HepG2 (cell line): ENCODE measurements around the gene NDST1. TPM values are rescaled to one million over a fixed set of nuclear protein-coding genes. Genes with fewer than 3 reads are reported as not detected.

Experiments
- ASH2L ChIP-seq: fragments of 300-600, 200-600 bp; sonication (generic); IDR thresholded peaks from 2 replicates; pipeline ENCODE4 v1.7.0; 2017; ENCODE audit warnings: low read depth, mild to moderate bottlenecking, moderate library complexity, mixed read lengths, low read length; ENCODE audit not compliant: insufficient read length
- ATF7 ChIP-seq, 2 experiments: fragments of 450-650 bp in 1 of 2; sonication (generic) in 1 of 2; formaldehyde crosslinking in 1 of 2; IDR thresholded peaks; 2 replicates each; pipeline versions ENCODE4 v1.4.0 to v1.6.1; 2016 to 2020; ENCODE audit warnings: antibody characterized with exemption in 1 of 2, mild to moderate bottlenecking in 1 of 2, missing genetic modification reagents in 1 of 2
- MEIS2 ChIP-seq: sonication (generic); formaldehyde crosslinking; IDR thresholded peaks from 2 replicates; pipeline ENCODE4 v1.9.0; 2021; ENCODE audit warnings: mild to moderate bottlenecking, missing genetic modification reagents
- MXD4 ChIP-seq: IDR thresholded peaks from 2 replicates; pipeline ENCODE4 v1.6.1; 2016; ENCODE audit warnings: mild to moderate bottlenecking, missing biosample characterization, missing genetic modification reagents
- MYC ChIP-seq: sonication (generic); formaldehyde crosslinking; IDR thresholded peaks from 2 replicates; pipeline ENCODE4 v1.9.0; 2021; ENCODE audit warnings: missing genetic modification reagents, borderline replicate concordance
- RCOR2 ChIP-seq: IDR thresholded peaks from 2 replicates; pipeline ENCODE4 v1.6.1; 2016; ENCODE audit warnings: missing biosample characterization, missing genetic modification reagents
- SIN3A ChIP-seq: IDR thresholded peaks from 2 replicates; pipeline ENCODE4 v1.6.1; 2011; ENCODE audit warnings: low read depth, mild to moderate bottlenecking, control low read depth, low read length, borderline replicate concordance
- SNRNP70 ChIP-seq: fragments of 200-400 bp; formaldehyde crosslinking; IDR thresholded peaks from 2 replicates; pipeline ENCODE4 v1.6.1; 2017; ENCODE audit warnings: mild to moderate bottlenecking, low read depth, low read length, moderate library complexity
- SP1 ChIP-seq, 2 experiments: fragments of 450-650 bp in 1 of 2; sonication (generic) in 1 of 2; formaldehyde crosslinking in 1 of 2; IDR thresholded peaks; 2 replicates each; pipeline versions ENCODE4 v1.4.0 to v1.6.1; 2016 to 2020; ENCODE audit warnings: missing genetic modification reagents in 1 of 2
- TCF12 ChIP-seq, 2 experiments: fragments of 450-650 bp in 1 of 2; sonication (generic) in 1 of 2; formaldehyde crosslinking in 1 of 2; IDR thresholded peaks; 2 replicates each; pipeline versions ENCODE4 v1.6.1 to v1.8.0; 2017 to 2022; ENCODE audit warnings: antibody characterized with exemption in 1 of 2, mild to moderate bottlenecking in 1 of 2, missing genetic modification reagents in 1 of 2, moderate library complexity in 1 of 2
- ZFP37 ChIP-seq: sonication (generic); formaldehyde crosslinking; IDR thresholded peaks from 2 replicates; pipeline ENCODE4 v1.4.0; 2020; ENCODE audit warnings: missing genetic modification reagents, borderline replicate concordance
- ZMYM2 ChIP-seq: sonication (generic); formaldehyde crosslinking; IDR thresholded peaks from 2 replicates; pipeline ENCODE4 v1.8.0; 2022; ENCODE audit warnings: mild to moderate bottlenecking, missing genetic modification reagents
- ZNF766 ChIP-seq: sonication (generic); formaldehyde crosslinking; IDR thresholded peaks from 2 replicates; pipeline ENCODE4 v1.5.0; 2020; ENCODE audit warnings: missing genetic modification reagents, borderline replicate concordance
- polyA plus RNA-seq, 8 experiments: library from polyadenylated mRNA; depleted of rRNA in 3 of 8; stranded (reverse) in 7 of 8; unstranded in 1 of 8; fragments of >200 nt; fragmentation: Illumina TruSeq in 4 of 8; extraction: Trizol in 4 of 8; gene quantifications; 2 replicates each; pipeline versions ENCODE4 v1.2.1 to v1.2.3, GENCODE V29; 2011 to 2016; ENCODE audit warnings: low read depth in 4 of 8, missing spikeins in 1 of 8, mixed read lengths in 1 of 8; ENCODE audit not compliant: insufficient read depth in 1 of 8
- total RNA-seq, 5 experiments: library from RNA; depleted of rRNA; stranded (reverse); fragments of >200 nt; fragmentation: Illumina TruSeq; extraction: Trizol; gene quantifications; 2 replicates each; pipeline ENCODE4 v1.2.3, GENCODE V29; 2016; ENCODE audit warnings: low read depth in 1 of 5
- TF ChIP-seq, protein P1 (sequence below): sonication (generic); formaldehyde crosslinking; conservative IDR thresholded peaks from 2 replicates; pipeline ENCODE4 v1.4.0; 2020; ENCODE audit warnings: missing genetic modification reagents
- TF ChIP-seq, protein P2 (sequence below): sonication (generic); formaldehyde crosslinking; IDR thresholded peaks from 2 replicates; pipeline ENCODE4 v1.4.0; 2020; ENCODE audit warnings: missing genetic modification reagents
- TF ChIP-seq, protein P3 (sequence below): sonication (generic); formaldehyde crosslinking; IDR thresholded peaks from 2 replicates; pipeline ENCODE4 v1.9.0; 2021; ENCODE audit warnings: missing genetic modification reagents, mild to moderate bottlenecking, borderline replicate concordance
- TF ChIP-seq, protein P4 (sequence below): sonication (generic); formaldehyde crosslinking; IDR thresholded peaks from 2 replicates; pipeline ENCODE4 v1.4.0; 2020; ENCODE audit warnings: missing genetic modification reagents, borderline replicate concordance
- TF ChIP-seq, protein P5 (sequence below): sonication (generic); formaldehyde crosslinking; IDR thresholded peaks from 2 replicates; pipeline ENCODE4 v1.5.1; 2020; ENCODE audit warnings: mild to moderate bottlenecking, missing genetic modification reagents, borderline replicate concordance
- TF ChIP-seq, protein P6 (sequence below): sonication (generic); formaldehyde crosslinking; IDR thresholded peaks from 2 replicates; pipeline ENCODE4 v1.4.0; 2020; ENCODE audit warnings: mild to moderate bottlenecking, low read depth, missing genetic modification reagents

Gene NDST1
- total and polyA plus RNA-seq, 2 of the 13 experiments (the other 11 are each of a cell fraction or from before 2014, with no cell fraction given): 23.8 to 26.2 TPM

DNA sequence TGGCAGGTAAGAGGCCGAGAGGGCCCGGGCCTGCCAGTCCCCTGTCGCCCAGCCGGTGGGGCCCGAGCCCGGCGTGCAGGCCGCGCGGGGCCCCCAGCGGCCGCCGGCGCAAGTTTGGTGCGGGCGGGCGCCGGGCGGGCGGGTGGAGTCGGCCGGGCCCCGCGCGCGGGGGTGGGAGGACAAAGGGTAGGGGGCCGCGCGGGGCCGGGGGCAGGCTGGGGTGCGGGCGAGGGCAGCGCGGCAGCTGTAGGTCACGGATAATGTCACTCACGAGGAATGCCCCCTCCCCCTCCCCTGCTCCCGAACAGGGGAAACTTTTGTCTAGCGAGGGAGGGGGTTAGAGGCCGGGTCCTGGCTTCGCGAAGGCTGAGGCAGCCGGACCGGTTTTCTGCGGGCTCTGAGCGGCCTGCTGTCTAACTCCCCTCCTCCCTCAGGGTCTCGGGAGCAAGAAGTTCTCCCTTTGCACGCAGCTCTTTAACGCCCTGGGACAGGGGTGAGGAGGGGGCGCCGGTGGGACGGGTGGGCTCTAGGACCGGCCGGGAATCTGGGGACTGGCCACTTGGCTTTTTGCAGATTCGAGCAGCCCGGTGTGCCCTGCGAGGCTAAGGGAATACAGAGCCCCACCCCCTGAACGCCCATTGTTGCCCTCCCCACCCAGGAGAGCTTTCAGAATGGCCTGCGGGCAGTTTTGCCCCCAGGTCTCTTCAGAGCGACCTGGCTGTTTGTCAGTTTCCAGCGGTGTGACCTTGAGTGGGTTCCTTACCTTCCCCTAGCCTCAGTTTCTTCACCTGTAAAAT, 21.3 kb upstream of the NDST1 start (continued):
- TF ChIP-seq, protein P1, sequence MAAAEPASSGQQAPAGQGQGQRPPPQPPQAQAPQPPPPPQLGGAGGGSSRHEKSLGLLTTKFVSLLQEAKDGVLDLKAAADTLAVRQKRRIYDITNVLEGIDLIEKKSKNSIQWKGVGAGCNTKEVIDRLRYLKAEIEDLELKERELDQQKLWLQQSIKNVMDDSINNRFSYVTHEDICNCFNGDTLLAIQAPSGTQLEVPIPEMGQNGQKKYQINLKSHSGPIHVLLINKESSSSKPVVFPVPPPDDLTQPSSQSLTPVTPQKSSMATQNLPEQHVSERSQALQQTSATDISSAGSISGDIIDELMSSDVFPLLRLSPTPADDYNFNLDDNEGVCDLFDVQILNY (CRISPR knock-in tag): no peak
- peak; percentile 58; the same call in 1 of the 2 replicates for TF ChIP-seq SIN3A
- TF ChIP-seq TCF12 (IDR thresholded peaks at IDR 0.05): no peak
- no peak for TF ChIP-seq TCF12 (CRISPR knock-in tag; IDR thresholded peaks at IDR 0.05)
- TF ChIP-seq SP1 (IDR thresholded peaks at IDR 0.05): no peak
- no peak for TF ChIP-seq SP1 (CRISPR knock-in tag; IDR thresholded peaks at IDR 0.05)
- TF ChIP-seq RCOR2: 0 out of 2 replicates have a peak, but pooled peaks have one; percentile 85
- TF ChIP-seq, protein P2, sequence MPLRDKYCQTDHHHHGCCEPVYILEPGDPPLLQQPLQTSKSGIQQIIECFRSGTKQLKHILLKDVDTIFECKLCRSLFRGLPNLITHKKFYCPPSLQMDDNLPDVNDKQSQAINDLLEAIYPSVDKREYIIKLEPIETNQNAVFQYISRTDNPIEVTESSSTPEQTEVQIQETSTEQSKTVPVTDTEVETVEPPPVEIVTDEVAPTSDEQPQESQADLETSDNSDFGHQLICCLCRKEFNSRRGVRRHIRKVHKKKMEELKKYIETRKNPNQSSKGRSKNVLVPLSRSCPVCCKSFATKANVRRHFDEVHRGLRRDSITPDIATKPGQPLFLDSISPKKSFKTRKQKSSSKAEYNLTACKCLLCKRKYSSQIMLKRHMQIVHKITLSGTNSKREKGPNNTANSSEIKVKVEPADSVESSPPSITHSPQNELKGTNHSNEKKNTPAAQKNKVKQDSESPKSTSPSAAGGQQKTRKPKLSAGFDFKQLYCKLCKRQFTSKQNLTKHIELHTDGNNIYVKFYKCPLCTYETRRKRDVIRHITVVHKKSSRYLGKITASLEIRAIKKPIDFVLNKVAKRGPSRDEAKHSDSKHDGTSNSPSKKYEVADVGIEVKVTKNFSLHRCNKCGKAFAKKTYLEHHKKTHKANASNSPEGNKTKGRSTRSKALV (CRISPR knock-in tag): no peak
- TF ChIP-seq, protein P3, sequence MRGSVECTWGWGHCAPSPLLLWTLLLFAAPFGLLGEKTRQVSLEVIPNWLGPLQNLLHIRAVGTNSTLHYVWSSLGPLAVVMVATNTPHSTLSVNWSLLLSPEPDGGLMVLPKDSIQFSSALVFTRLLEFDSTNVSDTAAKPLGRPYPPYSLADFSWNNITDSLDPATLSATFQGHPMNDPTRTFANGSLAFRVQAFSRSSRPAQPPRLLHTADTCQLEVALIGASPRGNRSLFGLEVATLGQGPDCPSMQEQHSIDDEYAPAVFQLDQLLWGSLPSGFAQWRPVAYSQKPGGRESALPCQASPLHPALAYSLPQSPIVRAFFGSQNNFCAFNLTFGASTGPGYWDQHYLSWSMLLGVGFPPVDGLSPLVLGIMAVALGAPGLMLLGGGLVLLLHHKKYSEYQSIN (CRISPR knock-in tag): no peak
- TF ChIP-seq, protein P4, sequence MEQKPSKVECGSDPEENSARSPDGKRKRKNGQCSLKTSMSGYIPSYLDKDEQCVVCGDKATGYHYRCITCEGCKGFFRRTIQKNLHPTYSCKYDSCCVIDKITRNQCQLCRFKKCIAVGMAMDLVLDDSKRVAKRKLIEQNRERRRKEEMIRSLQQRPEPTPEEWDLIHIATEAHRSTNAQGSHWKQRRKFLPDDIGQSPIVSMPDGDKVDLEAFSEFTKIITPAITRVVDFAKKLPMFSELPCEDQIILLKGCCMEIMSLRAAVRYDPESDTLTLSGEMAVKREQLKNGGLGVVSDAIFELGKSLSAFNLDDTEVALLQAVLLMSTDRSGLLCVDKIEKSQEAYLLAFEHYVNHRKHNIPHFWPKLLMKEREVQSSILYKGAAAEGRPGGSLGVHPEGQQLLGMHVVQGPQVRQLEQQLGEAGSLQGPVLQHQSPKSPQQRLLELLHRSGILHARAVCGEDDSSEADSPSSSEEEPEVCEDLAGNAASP (CRISPR knock-in tag): peak; percentile 26; the same call in 1 of the 2 replicates
- TF ChIP-seq ZMYM2 (CRISPR knock-in tag): 0 out of 2 replicates have a peak, but pooled peaks have one; percentile 53
- TF ChIP-seq MXD4: 0 out of 2 replicates have a peak, but pooled peaks have one; percentile 6
- no peak for TF ChIP-seq ASH2L
- TF ChIP-seq MYC (CRISPR knock-in tag): 0 out of 2 replicates have a peak, but pooled peaks have one; percentile 35
- no peak for TF ChIP-seq SNRNP70
- TF ChIP-seq ATF7 (IDR thresholded peaks at IDR 0.05): no peak
- no peak for TF ChIP-seq ATF7 (CRISPR knock-in tag; IDR thresholded peaks at IDR 0.05)
- TF ChIP-seq ZNF766 (CRISPR knock-in tag): no peak
- peak; percentile 52; the same call in 1 of the 2 replicates for TF ChIP-seq MEIS2 (CRISPR knock-in tag)
- TF ChIP-seq ZFP37: no peak
- TF ChIP-seq, protein P5, sequence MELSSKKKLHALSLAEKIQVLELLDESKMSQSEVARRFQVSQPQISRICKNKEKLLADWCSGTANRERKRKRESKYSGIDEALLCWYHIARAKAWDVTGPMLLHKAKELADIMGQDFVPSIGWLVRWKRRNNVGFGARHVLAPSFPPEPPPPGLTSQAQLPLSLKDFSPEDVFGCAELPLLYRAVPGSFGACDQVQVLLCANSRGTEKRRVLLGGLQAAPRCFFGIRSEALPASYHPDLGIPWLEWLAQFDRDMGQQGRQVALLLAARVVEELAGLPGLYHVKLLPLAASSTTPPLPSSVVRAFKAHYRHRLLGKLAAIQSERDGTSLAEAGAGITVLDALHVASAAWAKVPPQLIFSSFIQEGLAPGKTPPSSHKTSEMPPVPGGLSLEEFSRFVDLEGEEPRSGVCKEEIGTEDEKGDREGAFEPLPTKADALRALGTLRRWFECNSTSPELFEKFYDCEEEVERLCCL (CRISPR knock-in tag): no peak
- TF ChIP-seq, protein P6, sequence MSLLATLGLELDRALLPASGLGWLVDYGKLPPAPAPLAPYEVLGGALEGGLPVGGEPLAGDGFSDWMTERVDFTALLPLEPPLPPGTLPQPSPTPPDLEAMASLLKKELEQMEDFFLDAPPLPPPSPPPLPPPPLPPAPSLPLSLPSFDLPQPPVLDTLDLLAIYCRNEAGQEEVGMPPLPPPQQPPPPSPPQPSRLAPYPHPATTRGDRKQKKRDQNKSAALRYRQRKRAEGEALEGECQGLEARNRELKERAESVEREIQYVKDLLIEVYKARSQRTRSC (CRISPR knock-in tag): no peak
